GM21737 (cell line): ENCODE results near the gene IL21.

ENCODE experiments used
- ATAC-seq: cut with Tn5 transposase; IDR thresholded peaks from one replicate; pipeline ENCODE4 v1.9.1; 2021; ENCODE audit warnings: mild to moderate bottlenecking, moderate library complexity; ENCODE audit not compliant: unreplicated experiment

IL21 gene

DNA sequence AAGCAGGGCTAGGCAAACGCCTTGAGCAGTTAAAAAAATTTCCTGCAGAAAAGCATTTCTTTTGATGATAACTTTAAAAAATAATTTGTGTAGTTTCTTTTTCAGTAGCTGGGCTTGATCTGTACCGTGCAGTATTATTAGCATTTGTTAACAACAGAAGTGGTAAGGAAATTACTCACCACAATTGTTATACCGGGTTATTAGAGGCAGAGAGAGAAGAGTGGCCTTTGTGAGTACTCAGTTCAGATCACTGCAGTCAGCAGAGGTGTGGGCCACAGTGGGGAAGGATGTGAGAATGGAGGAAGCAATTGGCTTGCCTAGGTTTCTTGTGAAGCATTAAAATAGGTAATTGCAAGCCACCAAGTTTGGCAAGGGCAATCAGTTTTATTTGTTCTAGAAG, 14.3 kb upstream of the IL21 start:
- ATAC-seq: no peak

GRCh38 chr4:122633211-122633610, 12.3 kb upstream of the IL21 start:
- no peak for ATAC-seq

- ATAC-seq: no peak
Measured at GRCh38 chr4:122632396-122633143, 11.7 kb upstream of the IL21 start.

DNA sequence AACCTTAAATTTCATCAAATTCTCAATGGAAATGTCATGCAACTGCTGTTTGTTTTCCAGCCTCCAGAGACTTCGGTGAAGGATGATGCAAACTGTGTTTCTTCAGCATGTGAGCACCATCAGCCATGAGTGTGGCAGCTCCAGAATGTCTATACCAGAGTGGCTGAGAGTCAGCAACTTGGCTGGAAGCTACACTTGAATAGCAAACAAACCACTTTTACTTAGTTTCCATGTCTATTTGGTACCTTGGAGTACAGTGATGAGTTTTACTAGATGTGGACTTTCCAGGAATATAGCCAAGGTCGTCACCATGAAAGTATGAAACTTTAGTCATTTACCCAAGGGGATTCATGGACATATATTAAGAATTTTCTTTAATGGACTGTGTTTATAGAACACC, 4.3 kb upstream of the IL21 start:
- ATAC-seq: no peak

DNA sequence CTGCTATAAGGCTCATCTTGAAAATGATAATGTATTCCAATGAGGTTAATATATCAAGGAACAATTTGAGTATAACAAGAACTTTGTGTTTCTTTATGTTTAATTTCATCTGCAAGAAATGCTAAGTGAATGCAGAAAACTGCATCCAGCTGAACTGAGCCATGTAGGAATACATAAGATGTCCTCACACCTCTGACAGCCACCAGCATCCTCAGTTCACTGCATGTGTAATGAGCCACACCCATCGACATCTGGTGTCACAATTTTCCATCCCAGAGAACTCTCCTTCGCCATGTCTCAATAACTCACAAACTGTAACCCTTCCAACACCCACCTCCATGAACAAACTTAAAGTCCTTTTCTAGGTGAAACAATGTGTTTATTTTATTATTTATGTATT, 3.3 kb upstream of the IL21 start:
- no peak for ATAC-seq

DNA sequence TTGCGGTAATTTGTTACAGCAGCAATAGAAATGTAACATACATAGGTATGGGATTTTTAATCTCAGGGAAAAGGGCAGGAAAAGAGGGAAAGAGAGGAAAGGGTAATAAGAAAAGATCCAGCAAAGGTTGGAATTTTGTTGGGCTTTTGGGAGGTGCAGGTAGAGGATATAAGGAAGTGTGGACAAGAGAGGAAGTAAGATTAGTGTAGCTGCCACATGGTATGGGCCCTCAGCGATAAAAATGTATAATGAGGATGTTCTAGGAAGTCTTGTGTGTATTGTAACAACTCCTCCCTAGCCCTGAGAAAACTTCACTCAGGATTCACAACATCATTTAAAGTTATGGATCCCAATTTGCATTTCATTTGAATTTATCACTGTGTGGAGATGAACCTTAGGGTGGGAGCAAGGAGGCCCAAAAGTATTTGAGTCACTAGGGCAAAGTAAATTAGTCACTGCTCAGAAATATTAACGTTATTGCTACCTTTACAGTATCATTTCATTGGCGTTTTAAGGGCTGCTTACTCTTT, 2.8 kb upstream of the IL21 start:
- no peak for ATAC-seq

GRCh38 chr4:122622400-122622799, 1.5 kb upstream of the IL21 start:
- no peak for ATAC-seq

DNA sequence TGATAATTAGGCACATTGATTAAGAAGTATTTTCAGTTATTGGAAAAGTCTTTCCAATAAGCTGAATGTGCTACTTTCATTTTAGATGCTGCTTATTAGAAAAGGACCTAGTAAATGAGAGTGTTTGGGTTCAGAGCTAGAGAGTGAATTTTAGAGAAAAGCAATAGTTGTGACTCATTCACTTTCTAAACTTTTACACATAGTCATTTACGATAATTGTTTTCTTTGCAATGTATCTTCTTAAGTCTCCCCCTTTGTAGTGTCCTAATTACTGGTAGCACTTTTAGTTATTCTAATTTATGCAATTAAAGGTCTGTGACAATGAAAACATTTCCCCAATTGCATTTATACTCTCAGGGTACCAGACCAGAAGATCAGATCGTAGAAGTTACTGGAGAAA, 1.3 kb downstream of the IL21 start:
- no peak for ATAC-seq

GRCh38 chr4:122617597-122618593, 3.0 kb downstream of the IL21 start:
- ATAC-seq: no peak

DNA sequence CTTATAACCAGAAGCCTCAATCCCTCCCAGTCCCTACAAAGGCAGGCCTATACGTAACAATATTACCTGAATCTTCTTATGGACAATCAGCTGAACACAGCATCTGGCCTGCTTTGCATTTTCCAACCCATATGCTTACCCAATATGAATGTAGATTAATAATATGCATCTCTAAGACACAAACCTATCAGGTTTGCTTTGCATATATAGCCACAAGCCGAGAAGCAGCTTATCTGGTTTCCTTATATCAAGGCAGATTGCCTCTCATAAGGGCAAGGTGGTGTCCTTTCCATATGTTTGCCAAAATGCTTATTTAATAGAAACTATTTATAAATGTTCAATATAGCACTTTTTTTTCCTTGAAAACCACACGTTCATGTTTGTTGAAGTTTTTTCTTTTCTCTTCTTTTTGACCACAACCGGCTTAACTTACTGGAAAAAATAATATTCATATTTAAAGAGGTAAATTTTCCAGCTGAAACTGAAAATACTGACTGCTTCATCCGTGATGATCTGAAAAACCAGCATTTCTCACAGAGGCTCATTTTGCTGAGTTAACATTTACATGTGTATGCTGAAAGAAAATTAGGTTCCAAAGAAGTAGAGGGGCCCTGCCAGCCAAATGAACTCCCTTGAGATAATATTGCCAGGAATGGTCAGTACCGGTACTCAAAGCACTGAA, 3.8 kb downstream of the IL21 start:
- ATAC-seq: no peak

GRCh38 chr4:122614621-122615020, 6.2 kb downstream of the IL21 start:
- no peak for ATAC-seq

DNA sequence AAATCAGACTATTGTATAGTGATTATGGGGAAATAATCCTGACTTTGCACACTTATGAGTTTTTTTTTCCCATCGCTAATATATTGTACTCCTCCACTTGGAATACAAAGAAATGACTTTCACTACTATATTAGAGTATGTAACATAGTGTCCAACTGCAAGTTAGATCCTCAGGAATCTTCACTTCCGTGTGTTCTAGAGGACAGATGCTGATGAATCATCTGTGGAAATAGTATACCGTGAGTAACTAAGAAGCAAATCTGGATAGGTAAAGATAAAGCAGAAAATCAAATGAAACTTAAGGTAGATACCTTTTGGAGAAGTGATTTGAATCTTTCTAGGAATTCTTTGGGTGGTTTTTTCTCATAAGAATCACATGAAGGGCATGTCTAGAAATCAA, 8.3 kb downstream of the IL21 start:
- ATAC-seq: no peak

DNA sequence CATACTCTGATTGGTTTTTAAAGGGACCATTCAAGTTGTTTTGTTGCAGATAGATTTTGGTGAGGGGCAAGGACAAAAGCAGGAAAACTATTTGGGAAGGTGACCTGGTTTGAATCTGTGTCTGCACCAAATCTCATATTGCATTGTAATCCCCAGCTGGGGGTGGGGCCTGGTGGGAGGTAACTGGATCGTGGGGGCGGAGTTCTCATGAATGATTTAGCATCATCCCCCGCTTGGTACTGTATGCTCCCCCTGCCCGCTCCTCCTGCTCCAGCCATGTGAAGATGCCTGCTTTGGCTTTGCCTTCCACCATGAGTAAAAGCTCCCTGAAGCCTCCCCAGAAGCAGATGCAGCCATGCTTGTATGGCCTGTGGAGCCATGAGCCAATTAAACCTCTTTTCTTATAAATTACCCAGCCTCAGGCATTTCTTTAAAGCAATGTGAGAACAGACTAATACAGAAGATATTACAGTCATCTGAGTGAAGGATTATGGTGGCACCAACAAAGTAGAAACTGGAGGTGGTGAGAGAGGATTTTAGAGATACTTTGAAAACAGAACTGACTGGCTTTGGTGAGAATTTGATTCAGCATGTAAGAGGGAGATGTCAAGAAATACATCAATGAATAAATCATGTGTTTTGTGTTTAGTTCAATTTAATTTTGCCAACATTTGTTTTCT, 14.4 kb downstream of the IL21 start:
- no peak for ATAC-seq

GRCh38 chr4:122604146-122604545, 16.7 kb downstream of the IL21 start:
- ATAC-seq: no peak

DNA sequence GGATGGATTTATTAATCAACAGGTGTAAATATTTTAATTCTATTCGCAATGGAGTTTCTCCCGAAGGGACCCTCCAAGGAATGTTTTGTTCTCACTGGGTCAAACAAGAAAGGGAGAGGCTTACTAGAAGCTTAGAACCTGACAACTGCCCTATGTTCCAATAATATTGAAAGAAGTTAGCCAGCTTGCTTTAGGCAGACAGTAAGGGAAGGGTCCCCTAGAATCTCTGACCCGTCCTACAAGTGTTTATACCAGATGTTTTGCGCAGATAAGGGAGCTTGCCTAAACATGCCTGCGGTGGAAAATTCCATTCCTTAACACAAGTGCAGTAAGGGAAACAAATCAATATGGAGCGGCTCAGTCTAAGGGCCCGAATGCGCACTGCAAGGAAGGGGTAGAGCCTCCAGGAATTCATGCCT, 17.7 kb downstream of the IL21 start:
- ATAC-seq: no peak

GRCh38 chr4:122602277-122603142, 18.4 kb downstream of the IL21 start:
- no peak for ATAC-seq

DNA sequence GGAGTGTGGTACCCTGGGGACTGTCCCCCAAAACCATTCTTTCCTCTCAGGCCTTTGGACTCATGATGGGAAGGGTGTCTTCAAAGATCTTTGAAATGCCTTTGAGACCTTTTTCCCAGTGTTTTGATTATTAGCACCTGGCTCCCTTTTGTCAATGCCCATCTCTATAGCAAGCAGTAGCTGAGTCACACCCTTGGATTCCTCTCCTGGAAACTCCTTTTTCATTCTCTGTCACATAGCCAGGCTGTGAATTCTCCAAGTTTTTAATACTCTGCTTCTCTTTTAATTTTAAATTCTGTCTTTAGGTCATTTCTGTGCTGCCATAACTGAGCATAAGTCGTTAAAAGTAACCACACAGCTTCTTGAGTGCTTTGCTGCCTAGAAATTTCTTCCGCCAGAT, 29.7 kb downstream of the IL21 start:
- no peak for ATAC-seq

DNA sequence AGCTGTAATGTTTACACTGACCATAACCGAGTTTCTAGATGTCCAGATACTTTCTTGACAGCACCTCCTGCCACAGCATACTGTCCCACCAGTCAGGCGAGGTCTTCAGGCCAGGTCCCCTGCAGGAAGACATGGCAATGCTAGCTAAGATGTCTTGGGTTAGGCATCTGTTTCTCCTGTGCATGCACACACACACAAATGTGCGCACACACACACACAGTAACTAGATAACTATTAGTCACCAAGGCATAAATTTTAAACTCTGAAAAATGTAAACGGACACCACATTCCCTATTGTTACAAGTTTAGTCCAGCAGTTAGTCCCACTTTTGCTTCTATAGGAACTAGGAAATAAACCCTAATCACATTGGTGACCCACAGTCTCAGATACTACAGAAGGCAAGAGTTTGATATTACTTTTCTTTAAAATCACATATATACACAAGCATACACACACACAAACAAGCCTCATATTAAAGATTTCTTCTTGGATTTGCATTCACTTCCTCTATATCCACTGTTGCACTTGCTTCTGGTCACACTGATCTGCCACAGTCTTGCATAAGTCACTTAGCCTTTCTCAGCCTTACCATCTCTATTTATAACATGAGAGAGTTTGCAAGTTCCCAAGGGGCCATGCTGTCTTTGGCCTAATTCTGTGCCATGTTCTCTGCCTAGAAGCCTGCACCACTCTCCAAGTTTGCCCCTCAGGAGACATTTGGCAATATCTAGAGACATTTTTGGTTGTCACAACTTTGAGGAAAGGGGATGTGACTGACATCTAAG, 32.2 kb downstream of the IL21 start:
- ATAC-seq: no peak

GRCh38 chr4:122584519-122584918, 36.3 kb downstream of the IL21 start:
- ATAC-seq: peak; percentile 63
